ENCODE data around the gene CCDC200. TPM values are rescaled to one million over a fixed set of nuclear protein-coding genes. Genes with fewer than 3 reads are reported as not detected.

Gene CCDC200
- total and polyA plus RNA-seq, 2 of the 13 experiments (the other 11 are each of a cell fraction or from before 2014, with no cell fraction given): not detected

DNA sequence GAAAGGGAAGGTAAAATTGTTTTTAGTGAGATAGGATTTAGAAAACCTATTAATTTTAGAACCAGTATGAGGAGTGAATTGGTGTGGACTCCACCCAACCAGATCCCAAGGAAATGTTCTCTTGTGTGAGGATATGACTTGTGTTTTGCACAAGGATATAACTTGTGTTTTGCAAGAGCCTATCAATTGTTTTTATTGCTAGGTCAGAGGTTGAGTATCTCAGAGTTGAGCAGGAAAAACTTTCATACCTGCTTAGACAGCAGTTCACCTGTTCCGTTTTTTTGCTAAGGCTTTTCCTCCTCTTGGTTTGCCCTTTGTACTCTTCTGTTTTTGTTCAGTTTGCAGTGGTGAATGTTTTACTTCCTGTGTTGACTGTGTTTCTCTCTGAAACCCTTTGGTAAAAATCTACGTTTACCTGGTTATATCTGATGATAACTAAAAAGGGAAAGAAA is 52.3 kb downstream of the CCDC200 start (continued):
- TF ChIP-seq PAXIP1 (CRISPR knock-in tag; conservative IDR thresholded peaks at IDR 0.05) (peak; percentile 98), SALL1 (CRISPR knock-in tag; IDR thresholded peaks at IDR 0.05) (peak; percentile 49; the same call in 1 of the 2 replicates), NPAS2 (CRISPR knock-in tag; IDR thresholded peaks at IDR 0.05; ENCODE audit: borderline replicate concordance) (no peak), ZNF562 (CRISPR knock-in tag; IDR thresholded peaks at IDR 0.05; ENCODE audit: borderline replicate concordance) (no peak), ZNF615 (CRISPR knock-in tag; IDR thresholded peaks at IDR 0.05; ENCODE audit: borderline replicate concordance) (no peak), JUN (CRISPR knock-in tag; IDR thresholded peaks at IDR 0.05) (no peak), CSRNP2 (CRISPR knock-in tag; conservative IDR thresholded peaks at IDR 0.05; ENCODE audit: low read depth) (no peak), ZSCAN22 (CRISPR knock-in tag; IDR thresholded peaks at IDR 0.05) (no peak), HNRNPH1 (optimal IDR thresholded peaks at IDR 0.05; ENCODE audit: low read depth, low read length) (no peak), ARNTL (CRISPR knock-in tag; IDR thresholded peaks at IDR 0.05) (no peak), HNRNPL (IDR thresholded peaks at IDR 0.05; ENCODE audit: low read depth, low read length) (no peak), SRSF4 (IDR thresholded peaks at IDR 0.05; ENCODE audit: low read depth, low read length, poor library complexity, severe bottlenecking) (no peak), ARNT (IDR thresholded peaks at IDR 0.05) (no peak), RBM39 (IDR thresholded peaks at IDR 0.05; ENCODE audit: low read depth, low read length, poor library complexity, severe bottlenecking) (no peak), ZNF496 (CRISPR knock-in tag; IDR thresholded peaks at IDR 0.05; ENCODE audit: insufficient replicate concordance) (no peak)
- TF ChIP-seq, protein P1, sequence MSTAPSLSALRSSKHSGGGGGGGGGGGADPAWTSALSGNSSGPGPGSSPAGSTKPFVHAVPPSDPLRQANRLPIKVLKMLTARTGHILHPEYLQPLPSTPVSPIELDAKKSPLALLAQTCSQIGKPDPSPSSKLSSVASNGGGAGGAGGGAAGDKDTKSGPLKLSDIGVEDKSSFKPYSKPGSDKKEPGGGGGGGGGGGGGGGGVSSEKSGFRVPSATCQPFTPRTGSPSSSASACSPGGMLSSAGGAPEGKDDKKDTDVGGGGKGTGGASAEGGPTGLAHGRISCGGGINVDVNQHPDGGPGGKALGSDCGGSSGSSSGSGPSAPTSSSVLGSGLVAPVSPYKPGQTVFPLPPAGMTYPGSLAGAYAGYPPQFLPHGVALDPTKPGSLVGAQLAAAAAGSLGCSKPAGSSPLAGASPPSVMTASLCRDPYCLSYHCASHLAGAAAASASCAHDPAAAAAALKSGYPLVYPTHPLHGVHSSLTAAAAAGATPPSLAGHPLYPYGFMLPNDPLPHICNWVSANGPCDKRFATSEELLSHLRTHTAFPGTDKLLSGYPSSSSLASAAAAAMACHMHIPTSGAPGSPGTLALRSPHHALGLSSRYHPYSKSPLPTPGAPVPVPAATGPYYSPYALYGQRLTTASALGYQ (CRISPR knock-in tag; IDR thresholded peaks at IDR 0.05): no peak
- TF ChIP-seq, protein P2, sequence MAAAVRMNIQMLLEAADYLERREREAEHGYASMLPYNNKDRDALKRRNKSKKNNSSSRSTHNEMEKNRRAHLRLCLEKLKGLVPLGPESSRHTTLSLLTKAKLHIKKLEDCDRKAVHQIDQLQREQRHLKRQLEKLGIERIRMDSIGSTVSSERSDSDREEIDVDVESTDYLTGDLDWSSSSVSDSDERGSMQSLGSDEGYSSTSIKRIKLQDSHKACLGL (CRISPR knock-in tag; IDR thresholded peaks at IDR 0.05): no peak
- TF ChIP-seq, protein P3, sequence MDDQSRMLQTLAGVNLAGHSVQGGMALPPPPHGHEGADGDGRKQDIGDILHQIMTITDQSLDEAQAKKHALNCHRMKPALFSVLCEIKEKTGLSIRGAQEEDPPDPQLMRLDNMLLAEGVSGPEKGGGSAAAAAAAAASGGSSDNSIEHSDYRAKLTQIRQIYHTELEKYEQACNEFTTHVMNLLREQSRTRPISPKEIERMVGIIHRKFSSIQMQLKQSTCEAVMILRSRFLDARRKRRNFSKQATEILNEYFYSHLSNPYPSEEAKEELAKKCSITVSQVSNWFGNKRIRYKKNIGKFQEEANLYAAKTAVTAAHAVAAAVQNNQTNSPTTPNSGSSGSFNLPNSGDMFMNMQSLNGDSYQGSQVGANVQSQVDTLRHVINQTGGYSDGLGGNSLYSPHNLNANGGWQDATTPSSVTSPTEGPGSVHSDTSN (CRISPR knock-in tag; IDR thresholded peaks at IDR 0.05; ENCODE audit: borderline replicate concordance): no peak
- TF ChIP-seq, protein P4, sequence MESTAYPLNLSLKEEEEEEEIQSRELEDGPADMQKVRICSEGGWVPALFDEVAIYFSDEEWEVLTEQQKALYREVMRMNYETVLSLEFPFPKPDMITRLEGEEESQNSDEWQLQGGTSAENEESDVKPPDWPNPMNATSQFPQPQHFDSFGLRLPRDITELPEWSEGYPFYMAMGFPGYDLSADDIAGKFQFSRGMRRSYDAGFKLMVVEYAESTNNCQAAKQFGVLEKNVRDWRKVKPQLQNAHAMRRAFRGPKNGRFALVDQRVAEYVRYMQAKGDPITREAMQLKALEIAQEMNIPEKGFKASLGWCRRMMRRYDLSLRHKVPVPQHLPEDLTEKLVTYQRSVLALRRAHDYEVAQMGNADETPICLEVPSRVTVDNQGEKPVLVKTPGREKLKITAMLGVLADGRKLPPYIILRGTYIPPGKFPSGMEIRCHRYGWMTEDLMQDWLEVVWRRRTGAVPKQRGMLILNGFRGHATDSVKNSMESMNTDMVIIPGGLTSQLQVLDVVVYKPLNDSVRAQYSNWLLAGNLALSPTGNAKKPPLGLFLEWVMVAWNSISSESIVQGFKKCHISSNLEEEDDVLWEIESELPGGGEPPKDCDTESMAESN (CRISPR knock-in tag; conservative IDR thresholded peaks at IDR 0.05): no peak

Measured in HepG2 (cell line).